Activated CD4-positive, alpha-beta T cell treated with anti-CD3 and anti-CD28 coated beads, Interleukin-2, amount 10 ng/mL, durations not matched to agents 7 days and 5 days (primary cell): Measurements from ENCODE around the gene CHAD. TPM values are rescaled to one million over a fixed set of nuclear protein-coding genes. Genes with fewer than 3 reads are reported as not detected.

Source experiments
- CTCF ChIA-PET: fragments of 350-600 bp; sonication (Branson Sonifier 250); formaldehyde crosslinking; loops from one replicate; lab custom pipeline; 2021; ENCODE audit warnings: antibody characterized with exemption; lab: Charles Lee
- POLR2A ChIA-PET: fragments of 350-600 bp; sonication (Branson Sonifier 250); formaldehyde crosslinking; loops from one replicate; lab custom pipeline; 2021; ENCODE audit warnings: antibody characterized with exemption; lab: Charles Lee
- DNase-seq: peaks from one replicate; pipeline ENCODE4 v3.0.0-alpha.2; 2020
- H3K27ac Mint-ChIP-seq: one replicate; pipeline ENCODE4 v1.8.0; 2021; ENCODE audit warnings: mild to moderate bottlenecking, moderate library complexity, mixed read lengths
- H3K27me3 Mint-ChIP-seq: one replicate; pipeline ENCODE4 v1.8.0; 2021; ENCODE audit warnings: mixed read lengths
- H3K36me3 Mint-ChIP-seq: one replicate; pipeline ENCODE4 v1.8.0; 2021; ENCODE audit warnings: low read depth, mixed read lengths
- H3K4me1 Mint-ChIP-seq: one replicate; pipeline ENCODE4 v1.8.0; 2021; ENCODE audit warnings: mixed read lengths
- H3K4me3 Mint-ChIP-seq: one replicate; pipeline ENCODE4 v1.8.0; 2021; ENCODE audit warnings: mild to moderate bottlenecking, moderate library complexity, mixed read lengths
- H3K9me3 Mint-ChIP-seq: one replicate; pipeline ENCODE4 v1.8.0; 2021; ENCODE audit warnings: mixed read lengths
- total RNA-seq, 2 experiments: library from RNA; stranded (reverse); gene quantifications; one replicate each; pipeline ENCODE4 v1.2.3, GENCODE V29; 2021

The CHAD gene
- total RNA-seq = not detected

DNA sequence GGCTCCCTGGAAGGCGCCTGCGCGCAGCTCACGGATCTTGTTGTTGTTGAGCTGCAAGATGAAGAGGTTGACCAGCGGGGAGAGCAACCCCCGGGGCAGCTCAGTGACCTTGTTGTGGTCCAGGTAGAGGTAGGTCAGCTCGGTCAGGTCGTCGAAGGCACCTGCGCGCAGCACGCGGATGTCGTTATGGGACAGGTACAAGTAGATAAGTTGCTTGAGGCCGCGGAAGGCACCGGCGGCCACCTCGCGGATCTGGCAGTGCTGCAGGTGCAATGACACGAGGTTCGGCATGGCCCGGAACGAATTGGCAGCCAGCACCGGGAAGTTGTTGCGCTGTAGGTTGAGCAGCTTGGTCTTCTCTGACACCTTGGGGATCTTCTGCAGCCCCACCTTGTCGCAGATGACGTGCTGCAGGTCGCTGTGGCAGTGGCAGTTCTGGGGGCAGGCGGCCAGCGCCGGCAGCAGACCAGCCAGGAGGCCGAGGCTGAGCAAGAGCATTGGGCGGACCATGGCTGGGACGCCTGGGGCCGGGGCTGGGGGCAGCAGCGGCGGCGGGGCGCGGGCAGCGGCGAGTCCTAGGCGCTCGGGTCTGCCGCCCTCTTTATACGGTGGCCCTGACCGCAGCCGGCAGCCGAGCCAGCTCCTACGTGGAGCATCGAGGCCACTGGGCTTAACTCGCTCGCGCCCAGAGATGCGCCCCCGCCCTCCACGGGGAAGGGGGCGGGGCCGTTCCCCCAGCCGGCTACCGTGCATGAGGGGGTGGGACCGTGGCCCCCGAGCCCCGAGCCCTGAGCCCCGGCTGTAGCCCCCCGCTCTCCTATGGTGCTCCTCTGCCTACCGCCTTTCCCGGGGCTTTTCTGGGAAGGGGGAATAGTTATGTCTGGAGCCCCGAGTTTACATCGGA is at the start of gene CHAD:
Gene CHAD (minus strand): TSS at position 577 of the 904 bp plus-strand sequence. CDS start 67 bp downstream, at position 510.
- no peak within 1 kb of the TSS for H3K27ac Mint-ChIP-seq
- ChIA-PET CTCF (interaction anchor here (0.7 to 1.3 kb wide), 3 partner anchors 11 to 19 kb away, joined by 3 read pairs; no protein-coding TSS in a partner anchor), POLR2A (no interaction called here)

DNA sequence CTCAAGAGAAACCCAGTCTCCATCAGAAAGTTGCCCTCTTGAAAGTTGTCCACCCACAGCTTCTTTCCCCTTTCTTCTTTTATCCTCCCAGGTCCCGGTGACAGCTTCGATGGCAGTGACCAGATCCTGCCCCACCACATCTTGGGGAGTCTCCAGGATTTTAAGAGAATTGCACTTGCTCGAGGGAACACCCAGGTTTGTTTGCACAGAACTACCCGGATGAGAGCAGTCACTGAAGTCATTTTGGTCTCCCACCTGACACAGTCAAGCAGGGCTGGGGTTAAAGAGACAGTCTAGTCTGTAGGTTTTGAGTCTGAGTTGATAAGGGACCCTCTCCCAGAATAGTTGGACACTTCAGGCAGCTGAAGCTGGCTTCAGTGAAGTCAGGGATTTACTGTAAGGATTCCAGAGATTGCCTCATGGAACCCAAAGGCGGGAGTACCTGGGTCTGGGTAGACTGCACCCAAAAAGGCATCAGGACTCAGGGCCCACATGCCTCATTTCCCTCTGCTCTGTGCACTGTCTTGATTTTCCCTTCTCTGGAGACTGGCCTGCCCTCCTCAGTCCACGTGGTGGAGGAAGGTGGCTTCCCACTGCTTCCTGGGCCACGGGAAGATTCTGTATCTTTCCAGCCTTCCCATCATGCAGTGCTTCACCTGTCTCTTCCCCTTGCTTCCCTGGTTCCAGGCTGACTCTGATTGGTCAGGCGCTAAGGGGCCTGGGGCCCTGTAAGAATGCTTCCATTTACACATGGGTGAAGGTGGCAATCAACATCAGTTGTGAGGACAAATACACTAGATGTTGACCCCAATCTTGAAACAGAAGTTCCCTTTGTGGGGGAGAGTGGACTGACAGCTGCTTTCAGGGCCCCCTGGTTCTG is 49.1 kb upstream of the CHAD start:
- ChIA-PET CTCF (interaction anchor here (1.3 to 1.5 kb wide), 2 partner anchors 9 to 24 kb away, joined by 4 to 5 read pairs; no protein-coding TSS in a partner anchor), POLR2A (no interaction called here)
- no peak for DNase-seq
- Mint-ChIP-seq H3K27ac (peak overlapping the region; percentile 15), H3K4me1 (peaks cover 12% of the 10 kb centered on the region), H3K27me3 (no peaks in the 10 kb centered on the region), H3K36me3 (no peaks in the 10 kb centered on the region), H3K4me3 (no peak overlapping the region), H3K9me3 (no peaks in the 10 kb centered on the region)

More for the DNA sequence above, at the start of gene CHAD:
- H3K27me3 Mint-ChIP-seq = peaks cover 14% of the 10 kb centered on the region
- H3K36me3 Mint-ChIP-seq = no peaks in the 10 kb centered on the region
- no peak for DNase-seq
- H3K4me1 Mint-ChIP-seq = peaks cover 18% of the 10 kb centered on the region
- H3K9me3 Mint-ChIP-seq = no peaks in the 10 kb centered on the region
- H3K4me3 Mint-ChIP-seq = no peak within 1 kb of the TSS

- Mint-ChIP-seq H3K4me1 (peaks cover 15% of the 10 kb centered on the region), H3K27ac (peak overlapping the region; percentile 43), H3K27me3 (no peaks in the 10 kb centered on the region), H3K4me3 (no peak overlapping the region), H3K9me3 (no peaks in the 10 kb centered on the region), H3K36me3 (no peaks in the 10 kb centered on the region)
- DNase-seq = no peak
- CTCF ChIA-PET = interaction anchor here (0.5 to 1.3 kb wide), 3 partner anchors 12 to 188 kb away, joined by 3 to 5 read pairs (median 5); no protein-coding TSS in a partner anchor
- POLR2A ChIA-PET = no interaction called here
These were observed 48.3 kb upstream of the CHAD start for GRCh38 chr17:50517011-50517410.

DNA sequence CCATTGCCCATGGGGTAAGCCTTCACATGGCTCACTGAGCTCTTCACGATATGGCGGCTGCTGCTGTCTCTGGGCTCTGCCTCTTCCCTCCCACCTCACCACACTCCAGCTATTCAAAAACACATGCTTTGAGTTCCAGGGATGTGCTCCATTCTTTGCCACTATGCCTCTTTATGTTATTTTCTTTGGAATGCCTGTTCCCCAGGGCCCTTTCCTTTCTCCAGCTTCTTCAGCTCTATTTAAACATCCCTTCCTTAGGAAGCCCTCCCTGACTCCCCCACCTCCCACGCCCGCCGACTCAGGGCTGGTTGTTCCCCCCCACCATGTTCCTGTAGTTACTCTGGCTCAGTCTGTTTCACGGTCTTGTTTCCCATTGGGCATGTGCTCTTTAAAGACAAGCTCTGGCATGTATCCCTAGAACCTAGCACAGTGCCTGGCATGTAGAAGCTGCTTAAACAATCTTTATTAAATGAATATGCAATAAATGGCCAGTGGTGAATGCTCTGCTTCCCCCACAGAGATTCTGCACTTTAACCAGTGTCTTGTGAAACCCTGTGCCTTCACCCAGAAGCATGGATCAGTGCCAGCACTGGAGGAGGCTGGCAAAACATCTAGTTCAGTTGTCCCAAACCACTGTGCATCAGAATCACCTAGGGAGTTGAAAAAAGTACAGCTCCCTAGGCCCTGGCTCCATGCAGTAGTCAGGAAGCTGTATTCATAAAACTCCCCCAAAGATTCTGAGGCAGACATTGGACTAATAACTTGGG is 46.4 kb upstream of the CHAD start:
- POLR2A ChIA-PET = no interaction called here
- no peaks in the 10 kb centered on the region for H3K36me3 Mint-ChIP-seq
- H3K9me3 Mint-ChIP-seq = no peaks in the 10 kb centered on the region
- CTCF ChIA-PET = interaction anchor here (1.0 to 1.6 kb wide), 3 partner anchors 10 to 27 kb away, joined by 3 to 4 read pairs (median 3); no protein-coding TSS in a partner anchor
- peaks cover 31% of the 10 kb centered on the region for H3K4me1 Mint-ChIP-seq
- H3K27me3 Mint-ChIP-seq = no peaks in the 10 kb centered on the region
- H3K4me3 Mint-ChIP-seq = no peak overlapping the region
- no peak overlapping the region for H3K27ac Mint-ChIP-seq
- no peak for DNase-seq

DNA sequence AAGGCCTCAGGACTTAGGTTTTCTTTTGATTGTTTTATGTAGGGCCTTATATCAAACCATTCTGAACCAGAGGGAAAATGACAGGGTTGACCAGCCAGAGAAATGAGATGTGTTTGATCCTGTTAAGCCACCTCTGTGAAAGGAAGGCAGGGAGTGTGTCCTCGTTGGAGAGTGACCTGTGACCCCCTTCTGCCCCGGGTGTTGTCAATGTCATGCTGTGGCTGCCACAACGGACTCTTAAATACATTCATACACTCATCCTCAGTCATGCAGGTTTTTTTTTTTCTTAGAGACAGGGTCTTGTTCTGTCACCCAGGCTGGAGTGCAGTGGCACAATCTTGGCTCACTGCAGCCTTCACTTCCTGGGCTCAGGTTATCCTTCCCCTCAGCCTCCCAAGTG is 45.7 kb upstream of the CHAD start:
- H3K27me3 Mint-ChIP-seq = no peaks in the 10 kb centered on the region
- H3K4me3 Mint-ChIP-seq = no peak overlapping the region
- POLR2A ChIA-PET = no interaction called here
- no peak overlapping the region for H3K27ac Mint-ChIP-seq
- CTCF ChIA-PET = interaction anchor here (1.0 to 1.6 kb wide), 3 partner anchors 11 to 28 kb away, joined by 3 to 4 read pairs (median 3); no protein-coding TSS in a partner anchor
- H3K4me1 Mint-ChIP-seq = peaks cover 38% of the 10 kb centered on the region
- no peaks in the 10 kb centered on the region for H3K9me3 Mint-ChIP-seq
- DNase-seq = no peak
- H3K36me3 Mint-ChIP-seq = no peaks in the 10 kb centered on the region

- no peak overlapping the region for H3K4me3 Mint-ChIP-seq
- no peak overlapping the region for H3K27ac Mint-ChIP-seq
- ChIA-PET CTCF (interaction anchor here (0.6 to 1.2 kb wide), 2 partner anchors 12 to 31 kb away, joined by 3 to 4 read pairs; no protein-coding TSS in a partner anchor), POLR2A (no interaction called here)
- no peak for DNase-seq
- H3K4me1 Mint-ChIP-seq = peaks cover 45% of the 10 kb centered on the region
- no peaks in the 10 kb centered on the region for H3K9me3 Mint-ChIP-seq
- no peaks in the 10 kb centered on the region for H3K27me3 Mint-ChIP-seq
- H3K36me3 Mint-ChIP-seq = no peaks in the 10 kb centered on the region
These were observed 44.8 kb upstream of the CHAD start for GRCh38 chr17:50513495-50513894.

- peaks cover 2% of the 10 kb centered on the region for H3K27me3 Mint-ChIP-seq
- peak overlapping the region; percentile 9 for H3K4me3 Mint-ChIP-seq
- peak overlapping the region; percentile 86 for H3K27ac Mint-ChIP-seq
- POLR2A ChIA-PET = no interaction called here
- CTCF ChIA-PET = interaction anchor here (1.0 to 1.5 kb wide), 5 partner anchors 9 to 118 kb away, joined by 3 to 6 read pairs (median 5); no protein-coding TSS in a partner anchor
- peaks cover 37% of the 10 kb centered on the region for H3K4me1 Mint-ChIP-seq
- DNase-seq = peak; percentile 73
- no peaks in the 10 kb centered on the region for H3K36me3 Mint-ChIP-seq
- no peaks in the 10 kb centered on the region for H3K9me3 Mint-ChIP-seq
These were observed 42.4 kb upstream of the CHAD start for GRCh38 chr17:50511058-50511457.

- Mint-ChIP-seq H3K36me3 (no peaks in the 10 kb centered on the region), H3K4me3 (peak overlapping the region; percentile 79), H3K27ac (peak overlapping the region; percentile 87), H3K4me1 (peaks cover 54% of the 10 kb centered on the region), H3K9me3 (no peaks in the 10 kb centered on the region), H3K27me3 (peaks cover 7% of the 10 kb centered on the region)
- CTCF ChIA-PET = interaction anchor here (0.6 to 1.3 kb wide), 6 partner anchors 11 to 300 kb away, joined by 3 to 4 read pairs (median 3); no protein-coding TSS in a partner anchor
- DNase-seq = no peak
- POLR2A ChIA-PET = no interaction called here
These were observed 40.1 kb upstream of the CHAD start for GRCh38 chr17:50508573-50509460.

DNA sequence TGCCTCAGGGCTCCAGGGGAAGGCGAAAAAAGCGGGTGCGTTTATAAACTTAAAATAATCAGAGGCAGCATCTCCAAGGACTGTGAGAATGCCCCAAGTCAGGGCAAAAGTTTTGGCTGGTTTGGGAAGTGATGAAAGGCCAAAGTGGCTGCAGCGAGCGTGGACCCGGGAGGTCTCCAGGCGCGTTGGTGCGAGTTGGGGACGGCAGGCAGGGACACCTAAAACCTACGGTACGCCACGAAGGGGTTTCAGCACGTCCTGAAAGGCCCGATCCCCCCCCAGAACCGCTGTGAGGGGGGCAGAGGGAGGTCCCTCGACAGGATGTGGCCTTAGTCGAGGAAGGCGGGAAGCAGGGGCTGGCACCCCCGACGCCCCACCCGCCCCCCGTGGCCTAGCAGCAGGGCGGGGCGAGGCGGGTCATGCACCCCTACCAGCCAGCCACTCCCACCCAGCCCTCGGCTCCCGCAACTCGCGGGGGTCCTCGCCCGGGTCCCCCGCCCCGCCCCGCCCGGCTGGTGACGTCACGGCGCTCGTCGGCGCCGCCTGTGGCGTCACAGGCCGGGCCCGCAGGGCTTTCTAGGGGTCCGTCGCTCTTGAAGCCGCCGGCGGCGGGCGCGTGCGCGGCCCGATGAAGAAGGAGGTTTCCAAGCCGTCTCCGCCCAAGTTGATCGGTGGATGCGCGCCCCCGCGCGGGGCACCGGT is 39.3 kb upstream of the CHAD start, which contains the start of gene MYCBPAP:
Gene MYCBPAP (plus strand): TSS at position 569 of the 702 bp plus-strand sequence. CDS start 236 bp downstream, outside the sequence.
- POLR2A ChIA-PET = no interaction called here
- H3K4me1 Mint-ChIP-seq = peaks cover 57% of the 10 kb centered on the region

DNA sequence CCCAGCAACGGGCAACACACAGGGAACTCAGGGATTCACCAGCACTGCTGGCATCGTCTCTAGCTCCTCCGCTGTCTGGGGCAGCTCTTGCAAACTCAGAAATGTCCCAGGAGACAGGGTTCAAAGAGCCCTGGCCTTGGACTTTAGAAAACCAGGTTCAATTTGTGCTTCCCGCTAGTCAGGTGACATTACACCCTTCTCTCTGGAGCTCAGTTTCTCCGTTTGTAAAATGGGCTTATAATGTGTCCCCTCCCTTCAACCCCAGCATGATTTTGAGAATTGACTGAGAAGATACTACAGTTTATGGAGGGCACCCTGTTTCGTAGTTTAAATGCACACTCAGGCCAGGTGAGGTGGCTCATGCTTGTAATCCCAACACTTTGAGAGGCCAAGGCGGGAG is 37.6 kb upstream of the CHAD start:
- ChIA-PET CTCF (interaction anchor here (0.6 to 2.3 kb wide), 7 partner anchors 21 to 412 kb away, joined by 3 to 6 read pairs (median 4); partner anchors contain the start of genes LRRC59 and PPP1R9B), POLR2A (no interaction called here)
- Mint-ChIP-seq H3K9me3 (no peaks in the 10 kb centered on the region), H3K36me3 (no peaks in the 10 kb centered on the region), H3K27ac (no peak overlapping the region), H3K4me1 (peaks cover 50% of the 10 kb centered on the region), H3K27me3 (peaks cover 9% of the 10 kb centered on the region), H3K4me3 (no peak overlapping the region)
- DNase-seq = no peak

More for the DNA sequence above, 39.3 kb upstream of the CHAD start, which contains the start of gene MYCBPAP:
- no peaks in the 10 kb centered on the region for H3K9me3 Mint-ChIP-seq
- H3K4me3 Mint-ChIP-seq = peak within 1 kb of the TSS; percentile 79
- peak; percentile 77 for DNase-seq
- H3K36me3 Mint-ChIP-seq = no peaks in the 10 kb centered on the region
- H3K27me3 Mint-ChIP-seq = peaks cover 9% of the 10 kb centered on the region
- CTCF ChIA-PET = interaction anchor here (0.6 to 2.3 kb wide), 4 partner anchors 29 to 414 kb away, joined by 3 to 6 read pairs (median 4); partner anchors contain the start of gene LRRC59
- peak within 1 kb of the TSS; percentile 87 for H3K27ac Mint-ChIP-seq
